Vagina (tissue), 2 donors: Measurements from ENCODE around the gene FAM186B.

Experiments used
- CTCF ChIP-seq, 3 experiments: fragments of 450-650 bp in 2 of 3; fragments of 200-600 bp in 1 of 3; sonication (generic) in 1 of 3; IDR thresholded peaks; one replicate each; pipeline ENCODE4 v1.5.1; 2017 to 2019; ENCODE audit warnings: antibody characterized with exemption in 3 of 3, mild to moderate bottlenecking in 2 of 3, moderate library complexity in 2 of 3
- POLR2A ChIP-seq, 2 donors: fragments of 450-650 bp; IDR thresholded peaks; one replicate each; pipeline ENCODE4 v1.6.1; 2017; ENCODE audit warnings: antibody characterized with exemption in 2 of 2, mild to moderate bottlenecking in 2 of 2, moderate library complexity in 2 of 2
- POLR2AphosphoS5 ChIP-seq, 2 donors: sonication (generic); formaldehyde crosslinking; IDR thresholded peaks; one replicate each; pipeline ENCODE4 v1.9.0; 2017; ENCODE audit warnings: antibody characterized with exemption in 2 of 2, mild to moderate bottlenecking in 2 of 2, low read depth in 1 of 2; ENCODE audit not compliant: insufficient read depth in 1 of 2

- TF ChIP-seq POLR2AphosphoS5 (IDR thresholded peaks at IDR 0.05; ENCODE audit: insufficient read depth in 1 of 2, low read depth in 1 of 2) (no peak), CTCF (IDR thresholded peaks at IDR 0.05) (no peak), POLR2A (IDR thresholded peaks at IDR 0.05) (no peak)
Measured at GRCh38 chr12:49588281-49588680, 17.2 kb downstream of the FAM186B start.
